Measurements from ENCODE around the gene NXPE4.

- TF ChIP-seq SIN3A (IDR thresholded peaks at IDR 0.05; ENCODE audit: borderline replicate concordance, insufficient read depth, low read depth, low read length), result no peak
- no peak for TF ChIP-seq CTCF (IDR thresholded peaks at IDR 0.05)
Measured at GRCh38 chr11:114595571-114595970, at the start of gene NXPE4.

Data from Panc1 (cell line).